ENCODE data around the gene TRAM2.

Gene TRAM2

GRCh38 chr6:52591832-52592231 is 15.0 kb upstream of the TRAM2 start:
- no peak for DNase-seq

DNA sequence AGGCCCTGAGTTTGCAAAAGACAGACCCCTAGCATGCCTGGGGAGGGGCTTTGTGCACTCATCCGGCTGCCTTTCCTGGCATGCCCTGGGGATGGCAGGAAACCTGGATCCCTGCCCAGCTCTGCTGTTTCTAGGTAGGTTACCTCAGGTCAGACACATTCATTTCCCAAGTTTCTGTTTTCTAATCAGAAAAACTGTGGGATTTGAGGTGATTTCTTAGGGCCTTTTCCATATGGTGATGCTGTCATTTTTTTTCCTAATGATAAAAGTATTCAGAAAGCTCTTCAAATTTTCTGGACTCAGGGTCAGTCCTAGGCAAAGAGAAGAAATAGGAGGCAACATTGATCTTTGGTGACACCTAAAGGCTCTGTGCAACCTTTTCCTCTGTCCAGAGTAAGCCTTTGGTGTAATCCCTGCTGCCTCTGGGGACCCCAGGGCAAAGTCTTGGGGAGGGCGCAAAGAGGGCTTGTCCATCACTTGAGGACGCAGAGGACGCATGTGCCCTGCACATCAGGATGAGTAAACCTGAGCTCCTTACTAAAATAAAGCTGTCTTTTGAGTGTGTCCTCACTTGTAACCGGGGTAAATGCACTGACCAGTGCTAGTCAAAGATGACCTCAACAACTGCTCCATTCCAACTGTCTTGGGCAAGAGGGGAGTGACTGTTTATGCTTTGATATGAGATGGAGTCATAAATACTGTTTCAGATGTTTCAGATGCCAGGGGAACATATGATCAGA is 13.5 kb upstream of the TRAM2 start:
- DNase-seq: no peak

- DNase-seq: no peak
These were observed 11.8 kb upstream of the TRAM2 start for GRCh38 chr6:52588710-52589091.

GRCh38 chr6:52588087-52588709 is 11.3 kb upstream of the TRAM2 start:
- no peak for DNase-seq

DNA sequence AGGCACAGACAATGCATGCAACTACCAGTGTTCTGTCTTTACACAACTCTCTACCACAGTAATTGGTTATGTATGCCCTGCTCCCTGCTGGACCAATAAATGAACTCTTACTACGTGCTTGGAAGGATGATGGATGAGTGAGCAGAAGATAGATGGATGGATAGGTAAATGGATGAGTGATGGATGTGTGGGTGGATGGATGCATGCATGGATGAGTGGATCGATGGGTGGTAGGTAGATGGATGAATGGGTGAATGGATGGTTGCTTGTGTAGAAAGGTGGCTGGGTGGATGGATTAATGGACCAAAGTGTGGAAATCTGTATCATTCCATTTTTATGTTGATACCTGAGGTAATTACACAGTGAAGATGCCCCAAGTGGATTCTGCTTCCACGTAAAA is 10.1 kb upstream of the TRAM2 start:
- DNase-seq: no peak

GRCh38 chr6:52584203-52584602 is 7.3 kb upstream of the TRAM2 start:
- no peak for DNase-seq

- no peak for DNase-seq
These were observed 6.1 kb upstream of the TRAM2 start for GRCh38 chr6:52582996-52583395.

- no peak for DNase-seq
These were observed 5.6 kb upstream of the TRAM2 start for GRCh38 chr6:52582446-52582845.

- no peak for DNase-seq
These were observed 4.0 kb upstream of the TRAM2 start for GRCh38 chr6:52580905-52581304.

GRCh38 chr6:52579006-52579660 is 2.3 kb upstream of the TRAM2 start:
- no peak for DNase-seq

DNA sequence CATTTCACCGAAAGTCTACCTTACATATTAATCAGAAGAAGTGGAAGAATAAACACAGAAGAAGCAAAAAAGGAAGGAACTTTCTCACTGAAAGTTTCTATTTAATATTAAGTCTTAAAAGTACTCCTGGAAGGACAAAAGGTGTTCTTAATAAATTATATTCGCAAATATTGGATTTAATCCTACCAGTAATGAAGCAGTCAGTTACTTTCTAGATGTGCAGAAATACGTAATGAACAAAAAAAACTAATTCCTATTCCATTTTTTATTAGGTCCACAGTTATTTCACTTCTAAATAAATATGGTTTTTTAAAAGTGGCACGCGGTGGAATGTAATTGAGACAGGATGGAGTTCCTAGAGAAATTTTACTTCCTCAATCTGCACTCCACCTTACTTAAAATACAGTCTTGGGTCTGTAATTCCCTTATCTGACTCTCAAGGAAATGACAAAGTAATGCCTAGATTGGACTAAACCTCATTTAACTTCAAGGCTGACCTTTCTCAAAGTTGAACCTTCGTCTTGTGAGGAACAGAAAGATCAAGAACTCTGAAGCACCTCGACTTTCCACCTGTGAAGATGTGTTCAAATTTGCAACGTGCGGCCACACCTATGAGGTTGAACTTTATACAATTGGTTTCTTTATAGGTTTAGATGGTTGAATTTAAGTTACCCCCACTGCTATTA is 1.1 kb upstream of the TRAM2 start:
- DNase-seq: no peak

GRCh38 chr6:52576392-52577021 is 353 bp downstream of the TRAM2 start:
- peak; percentile 76 for DNase-seq

DNA sequence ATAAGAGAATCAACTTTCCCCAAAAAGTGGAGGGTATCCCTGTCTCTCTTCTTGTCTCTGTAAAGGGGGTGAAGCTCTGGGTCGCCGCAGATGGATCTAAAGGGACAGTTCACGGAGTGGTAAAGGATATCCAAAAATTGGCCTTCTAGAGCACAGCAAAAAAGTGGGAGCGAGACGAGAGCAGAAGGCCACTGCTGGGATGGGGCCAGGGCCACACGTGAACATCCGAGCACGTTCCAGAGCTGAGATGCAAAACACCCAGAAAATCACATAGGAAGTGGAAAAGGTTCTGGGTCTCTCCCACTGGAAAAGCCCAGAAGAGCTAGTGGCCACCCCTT is 837 bp downstream of the TRAM2 start:
- no peak for DNase-seq

GRCh38 chr6:52575502-52575892 is 1.4 kb downstream of the TRAM2 start:
- no peak for DNase-seq

DNA sequence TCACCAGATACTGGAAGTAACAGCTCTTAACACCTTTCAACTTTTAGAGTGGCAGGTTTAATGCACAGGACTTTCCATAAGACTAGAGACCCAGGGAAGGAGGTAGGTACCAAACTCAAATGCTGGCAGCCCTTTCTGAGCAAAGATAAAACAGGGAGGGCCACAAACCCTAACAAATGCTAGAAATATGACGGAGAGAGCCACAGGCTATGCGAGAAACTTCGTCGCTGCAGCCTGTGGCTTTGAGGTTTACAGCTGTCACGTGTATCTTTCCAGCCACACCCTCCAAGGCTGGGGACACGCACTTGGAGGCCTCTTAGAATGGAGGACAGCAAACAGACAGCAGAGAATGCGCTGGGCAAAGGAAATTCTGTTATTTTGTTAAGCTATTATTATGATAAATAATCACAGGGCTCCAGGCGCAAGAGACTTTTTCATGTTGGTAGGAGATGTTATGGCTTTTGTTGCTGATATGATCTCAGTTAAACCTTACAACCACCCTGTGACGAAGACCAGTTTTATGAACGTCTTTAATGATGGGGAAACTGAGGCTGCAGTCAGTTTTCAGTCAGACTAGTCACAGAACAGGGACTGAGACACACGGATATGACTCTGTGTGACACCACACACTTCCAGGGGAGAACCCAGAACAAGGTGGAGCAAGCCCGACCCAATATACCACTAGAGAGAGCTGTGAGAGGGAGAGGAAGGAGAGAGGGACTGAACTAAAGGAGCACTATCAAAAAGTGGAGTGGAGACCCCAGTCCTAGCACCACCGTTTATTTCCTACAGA is 2.0 kb downstream of the TRAM2 start:
- peak; percentile 66 for DNase-seq

- DNase-seq: no peak
These were observed 3.6 kb downstream of the TRAM2 start for GRCh38 chr6:52573295-52573694.

DNA sequence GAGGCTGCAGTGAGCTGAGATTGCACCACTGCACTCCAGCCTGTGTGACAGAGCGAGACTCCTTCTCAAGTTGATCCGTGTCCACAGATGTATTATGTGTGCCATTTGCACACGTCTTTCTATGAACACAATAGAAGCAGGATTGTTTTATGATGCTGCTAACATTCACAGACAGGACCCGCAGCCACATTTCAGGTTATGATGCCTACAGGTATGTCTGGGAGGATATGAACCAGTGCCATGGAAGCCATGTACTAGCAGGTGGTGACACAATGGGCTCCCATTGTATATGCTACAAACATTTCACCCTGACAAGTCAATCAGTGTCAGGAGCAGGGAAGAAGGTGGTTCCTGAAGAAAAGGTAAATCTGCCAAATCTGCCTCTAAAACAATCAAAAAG is 4.3 kb downstream of the TRAM2 start:
- no peak for DNase-seq

GRCh38 chr6:52571099-52571755 is 5.6 kb downstream of the TRAM2 start:
- no peak for DNase-seq

GRCh38 chr6:52570291-52570700 is 6.6 kb downstream of the TRAM2 start:
- DNase-seq: no peak

DNA sequence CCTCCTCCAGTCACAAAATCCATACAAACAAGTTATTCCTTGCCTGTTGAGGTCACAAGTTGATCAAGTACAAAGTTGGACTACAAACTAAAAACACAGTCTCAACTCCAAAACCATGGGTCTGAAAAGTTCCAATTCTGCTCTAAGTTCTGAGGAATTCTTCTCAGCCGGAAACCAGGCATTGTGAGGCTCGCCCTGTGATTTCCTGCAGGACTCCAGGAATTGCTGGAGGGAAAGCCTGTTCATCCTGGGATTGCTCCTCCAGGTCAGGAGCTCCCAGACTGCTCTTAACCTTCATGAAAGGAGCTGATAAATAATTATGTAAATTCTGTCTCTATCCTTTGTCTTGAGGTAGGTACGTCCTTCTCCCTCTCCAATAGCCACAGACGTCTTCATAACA is 8.5 kb downstream of the TRAM2 start:
- DNase-seq: no peak

GRCh38 chr6:52566853-52567279 is 10.0 kb downstream of the TRAM2 start:
- DNase-seq: no peak

- DNase-seq: no peak
These were observed 10.7 kb downstream of the TRAM2 start for GRCh38 chr6:52566201-52566600.
